Prostate gland (tissue), 2 donors: ENCODE measurements around the gene S100A11. TPM values are rescaled to one million over a fixed set of nuclear protein-coding genes. Genes with fewer than 3 reads are reported as not detected.
A peak's percentile ranks its signal among the peaks of the same experiment; 100 is the strongest.

Experiments
- DNase-seq: peaks from one replicate; pipeline ENCODE4 v3.0.0-alpha.2; 2019; ENCODE audit warnings: low spot score
- H3K27ac ChIP-seq, 2 donors: fragments of 200-600 bp; sonication (generic); 2 replicates each; pipeline ENCODE4 v1.5.1; 2017 to 2019
- H3K27me3 ChIP-seq: fragments of 200-600 bp; sonication (generic); replicated peaks from 2 replicates; pipeline ENCODE4 v1.5.1; 2019; ENCODE audit not compliant: insufficient read depth
- H3K36me3 ChIP-seq, 2 donors: fragments of 200-600 bp; sonication (generic); 1 replicate in 1 of 2; 2 replicates in 1 of 2; pipeline versions ENCODE4 v1.5.1 to v1.8.1; 2017 to 2019
- H3K4me1 ChIP-seq: fragments of 200-600 bp; sonication (generic); replicated peaks from 2 replicates; pipeline ENCODE4 v1.5.1; 2019
- H3K4me3 ChIP-seq, 2 donors: fragments of 200-600 bp; sonication (generic); 2 replicates each; pipeline ENCODE4 v1.5.1; 2017 to 2019
- H3K9me3 ChIP-seq: fragments of 200-600 bp; sonication (generic); 2 replicates; pipeline ENCODE4 v1.5.1; 2017
- POLR2A ChIP-seq: fragments of 450-650 bp; IDR thresholded peaks from one replicate; pipeline ENCODE4 v1.6.1; 2016; ENCODE audit warnings: antibody characterized with exemption, mild to moderate bottlenecking
- POLR2AphosphoS5 ChIP-seq: sonication (generic); formaldehyde crosslinking; IDR thresholded peaks from one replicate; pipeline ENCODE4 v1.6.1; 2017; ENCODE audit warnings: antibody characterized with exemption
- WGBS: methylation state at CpG from one replicate; pipeline ENCODE4 v1.1.5; 2018; 5-methylcytosine and 5-hydroxymethylcytosine counted together
- intact Hi-C: fragments of 100-400 bp; cut with DNase I; formaldehyde crosslinking; loops from one replicate; pipeline ENCODE4 v1.14.2; 2022
- total RNA-seq, 2 donors: library from RNA; depleted of rRNA; stranded (reverse); fragments of >200 nt; gene quantifications; one replicate each; pipeline ENCODE4 v1.1.0, GENCODE V29; 2016
- TF ChIP-seq, protein P1 (sequence below), 4 experiments: fragments of 200-600 bp in 2 of 4; fragments of 450-650 bp in 2 of 4; sonication (generic) in 2 of 4; IDR thresholded peaks; 1 replicate in 3 of 4; 2 replicates in 1 of 4; pipeline ENCODE4 v1.5.1; 2016 to 2019; ENCODE audit warnings: antibody characterized with exemption in 4 of 4, mild to moderate bottlenecking in 2 of 4, moderate library complexity in 2 of 4

The S100A11 gene
- total RNA-seq, 2 donors from 2014 or later = 253 to 351 TPM

DNA sequence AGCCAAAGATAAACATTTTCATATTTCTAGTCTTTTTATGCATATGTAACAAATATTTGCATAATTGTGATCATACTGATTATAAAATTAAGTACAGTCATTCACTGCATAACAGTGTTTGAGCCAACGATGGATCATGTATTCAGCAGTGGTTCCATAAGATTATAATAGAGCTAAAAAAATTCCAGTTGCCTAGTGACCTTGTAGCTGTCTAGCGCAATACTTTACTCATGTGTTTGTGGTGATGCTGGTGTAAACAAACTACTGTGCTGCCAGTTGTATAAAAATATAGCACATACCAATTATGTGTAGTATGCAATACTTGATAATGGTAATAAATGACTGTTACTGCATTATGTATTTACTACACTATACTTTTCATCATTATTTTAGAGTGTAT is 41.0 kb downstream of the S100A11 start:
- no peaks in the 10 kb centered on the region for H3K9me3 ChIP-seq
- no peaks in the 10 kb centered on the region for H3K27me3 ChIP-seq
- no peaks in the 10 kb centered on the region for H3K36me3 ChIP-seq
- H3K4me1 ChIP-seq = peaks cover under 1% of the 10 kb centered on the region
- no peak overlapping the region for H3K27ac ChIP-seq
- intact Hi-C loops = no loop called here
- no peak overlapping the region for H3K4me3 ChIP-seq
- TF ChIP-seq, protein P1, sequence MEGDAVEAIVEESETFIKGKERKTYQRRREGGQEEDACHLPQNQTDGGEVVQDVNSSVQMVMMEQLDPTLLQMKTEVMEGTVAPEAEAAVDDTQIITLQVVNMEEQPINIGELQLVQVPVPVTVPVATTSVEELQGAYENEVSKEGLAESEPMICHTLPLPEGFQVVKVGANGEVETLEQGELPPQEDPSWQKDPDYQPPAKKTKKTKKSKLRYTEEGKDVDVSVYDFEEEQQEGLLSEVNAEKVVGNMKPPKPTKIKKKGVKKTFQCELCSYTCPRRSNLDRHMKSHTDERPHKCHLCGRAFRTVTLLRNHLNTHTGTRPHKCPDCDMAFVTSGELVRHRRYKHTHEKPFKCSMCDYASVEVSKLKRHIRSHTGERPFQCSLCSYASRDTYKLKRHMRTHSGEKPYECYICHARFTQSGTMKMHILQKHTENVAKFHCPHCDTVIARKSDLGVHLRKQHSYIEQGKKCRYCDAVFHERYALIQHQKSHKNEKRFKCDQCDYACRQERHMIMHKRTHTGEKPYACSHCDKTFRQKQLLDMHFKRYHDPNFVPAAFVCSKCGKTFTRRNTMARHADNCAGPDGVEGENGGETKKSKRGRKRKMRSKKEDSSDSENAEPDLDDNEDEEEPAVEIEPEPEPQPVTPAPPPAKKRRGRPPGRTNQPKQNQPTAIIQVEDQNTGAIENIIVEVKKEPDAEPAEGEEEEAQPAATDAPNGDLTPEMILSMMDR (IDR thresholded peaks at IDR 0.05) = no peak
- TF ChIP-seq POLR2A (no peak), POLR2AphosphoS5 (no peak)
- DNase-seq = no peak
- 89% methylated on average over 2 of the region's 2 CpGs for WGBS

DNA sequence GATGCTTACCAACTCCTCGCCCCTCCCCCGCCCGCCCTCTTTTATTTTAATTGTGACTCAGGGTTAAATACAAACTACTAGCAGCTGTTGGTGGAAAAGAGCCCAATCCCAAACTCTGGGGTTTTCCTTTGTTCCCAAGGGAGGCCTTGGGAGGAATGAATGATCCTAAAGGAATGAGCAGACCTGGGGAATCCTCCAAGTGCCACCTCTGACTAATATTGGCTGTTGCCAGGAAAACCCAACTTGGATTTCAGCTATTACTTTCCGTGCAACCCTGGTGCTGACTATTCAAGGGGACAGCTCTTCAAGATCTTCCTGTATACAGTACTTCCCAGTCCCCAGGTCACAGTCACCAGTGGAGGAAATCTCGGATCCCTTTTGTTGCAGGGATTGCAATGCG is 41.8 kb downstream of the S100A11 start:
- peaks cover 9% of the 10 kb centered on the region for H3K4me1 ChIP-seq
- H3K27ac ChIP-seq = no peak overlapping the region
- H3K4me3 ChIP-seq = no peak overlapping the region
- H3K36me3 ChIP-seq = no peaks in the 10 kb centered on the region
- no peak for TF ChIP-seq POLR2A
- TF ChIP-seq, protein P1 (IDR thresholded peaks at IDR 0.05) = no peak
- no peak for TF ChIP-seq POLR2AphosphoS5
- intact Hi-C loops = no loop called here
- H3K27me3 ChIP-seq = no peaks in the 10 kb centered on the region
- WGBS = 73% methylated on average over 6 of the region's 6 CpGs
- H3K9me3 ChIP-seq = no peaks in the 10 kb centered on the region
- no peak for DNase-seq

DNA sequence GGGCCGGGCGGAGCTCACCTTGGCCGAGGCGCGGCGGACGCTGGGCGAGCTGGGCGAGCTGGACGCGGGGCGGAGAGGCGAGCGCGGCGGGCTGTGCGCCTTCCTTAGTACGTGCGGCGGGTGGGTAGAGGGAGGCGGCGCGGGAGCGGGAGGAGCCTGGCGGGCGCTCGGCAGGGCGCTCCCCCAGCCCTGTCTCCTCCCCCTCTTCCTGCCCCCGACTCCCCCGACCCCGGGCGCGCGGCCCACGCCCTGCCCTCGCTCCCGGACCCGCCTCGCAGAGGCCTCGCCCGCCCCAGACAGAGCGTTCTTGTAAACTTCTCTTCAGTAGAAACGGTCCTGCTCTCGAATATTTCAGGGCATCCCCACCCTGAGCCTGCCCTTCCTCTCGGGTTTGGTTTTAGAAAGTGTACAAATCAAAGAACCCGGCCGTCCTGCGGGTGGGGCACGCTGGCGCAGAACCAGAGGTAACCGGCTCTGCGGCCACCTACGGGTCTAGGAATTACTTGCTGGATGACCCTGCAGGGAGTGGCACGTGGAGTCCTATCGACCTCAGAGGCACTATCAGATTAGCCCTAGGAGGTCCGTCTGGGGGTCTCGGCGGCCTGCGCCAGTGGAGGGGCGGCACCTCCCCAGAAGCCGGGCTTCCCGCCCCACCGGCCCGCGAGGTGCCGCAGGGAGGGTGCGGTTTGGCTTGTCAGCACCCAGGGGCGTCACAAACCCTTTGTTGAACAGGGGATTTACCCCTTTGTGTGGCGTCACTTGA is 42.9 kb downstream of the S100A11 start, which contains the start of gene S100A10:
Gene S100A10, minus strand, starts transcription at position 126 of the 763 bp plus-strand sequence. CDS start 7,629 bp downstream, outside the sequence.
- Histone ChIP-seq H3K4me3 (peak within 1 kb of the TSS; percentile 57 to 80), H3K9me3 (no peaks in the 10 kb centered on the region), H3K27ac (peak within 1 kb of the TSS; percentile 75 to 81), H3K4me1 (peaks cover 18% of the 10 kb centered on the region), H3K36me3 (no peaks in the 10 kb centered on the region), H3K27me3 (no peaks in the 10 kb centered on the region)
- peak; percentile 70 for DNase-seq
- TF ChIP-seq POLR2AphosphoS5 = no peak
- peak; percentile 77 for TF ChIP-seq POLR2A
- TF ChIP-seq, protein P1 (IDR thresholded peaks at IDR 0.05) = peak in 1 of 4 experiments; percentile 17
- WGBS = 2% methylated on average over 69 of the region's 69 CpGs
- intact Hi-C loops = no loop called here

DNA sequence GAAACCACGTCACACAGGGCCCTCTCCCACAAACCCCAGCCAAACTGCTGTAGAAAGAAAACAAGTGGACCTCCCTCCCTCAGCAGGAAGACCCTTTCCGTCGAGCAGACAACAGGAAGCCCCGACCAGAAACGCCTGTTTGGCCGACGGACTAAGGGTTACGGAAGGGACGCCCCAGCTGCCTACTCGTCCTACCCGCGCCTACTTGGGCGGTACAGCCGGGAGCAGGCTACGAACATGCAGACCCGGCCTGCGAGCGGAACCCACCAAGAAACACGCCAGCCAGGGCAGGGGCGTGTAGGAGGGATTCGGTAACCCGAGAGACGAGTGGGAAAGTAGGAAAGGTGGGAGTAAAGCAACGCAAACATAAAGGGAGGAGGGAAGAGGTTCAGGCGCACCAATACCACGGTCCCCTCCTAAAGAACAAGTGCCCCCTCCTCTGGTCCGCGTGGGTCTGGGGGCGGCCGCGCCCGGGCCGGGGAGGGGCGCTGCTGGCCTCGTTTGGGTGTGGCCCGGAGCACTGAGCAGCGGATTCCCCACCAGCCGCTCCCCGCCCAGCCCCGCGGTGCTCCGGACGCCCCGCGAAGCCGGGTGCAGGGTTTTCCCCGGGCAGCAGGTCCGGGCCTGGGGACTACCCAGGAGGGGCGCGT is 43.6 kb downstream of the S100A11 start:
- no peaks in the 10 kb centered on the region for H3K9me3 ChIP-seq
- peak overlapping the region; percentile 57 to 80 for H3K4me3 ChIP-seq
- H3K36me3 ChIP-seq = no peaks in the 10 kb centered on the region
- H3K4me1 ChIP-seq = peaks cover 22% of the 10 kb centered on the region
- H3K27me3 ChIP-seq = no peaks in the 10 kb centered on the region
- TF ChIP-seq, protein P1 (IDR thresholded peaks at IDR 0.05) = no peak
- TF ChIP-seq POLR2AphosphoS5 (no peak), POLR2A (no peak)
- WGBS = 2% methylated on average over 49 of the region's 50 CpGs
- peak overlapping the region; percentile 75 to 81 for H3K27ac ChIP-seq
- no peak for DNase-seq
- intact Hi-C loops = no loop called here
